Stimulated activated naive CD8-positive, alpha-beta T cell treated with anti-CD3 and anti-CD28 coated beads, Interleukin-15, amount 100 ng/mL, for 72 hours (primary cell): Measurements from ENCODE around the gene LAG3.
A peak's percentile ranks its signal among the peaks of the same experiment; 100 is the strongest.

Experiments used
- ATAC-seq: fragments of 150-1000 bp; cut with Tn5 transposase; 2 replicates; pipeline ENCODE4 v1.10.0; 2021; ENCODE audit warnings: mild to moderate bottlenecking, moderate library complexity
- DNase-seq, 2 donors: peaks; one replicate each; pipeline ENCODE4 v3.0.0; 2021 to 2022
- H3K27ac Mint-ChIP-seq, 2 donors: one replicate each; pipeline ENCODE4 v1.8.0; 2022; ENCODE audit warnings: mild to moderate bottlenecking in 2 of 2, mixed read lengths in 2 of 2, moderate library complexity in 2 of 2
- H3K27me3 Mint-ChIP-seq: one replicate; pipeline ENCODE4 v1.8.0; 2022; ENCODE audit warnings: mixed read lengths
- H3K4me1 Mint-ChIP-seq: one replicate; pipeline ENCODE4 v1.8.0; 2022; ENCODE audit warnings: mild to moderate bottlenecking, mixed read lengths
- H3K4me3 Mint-ChIP-seq, 2 donors: one replicate each; pipeline ENCODE4 v1.8.0; 2022; ENCODE audit warnings: mild to moderate bottlenecking in 2 of 2, mixed read lengths in 2 of 2, moderate library complexity in 1 of 2
- H3K9me3 Mint-ChIP-seq, 2 donors: one replicate each; pipeline ENCODE4 v1.8.0; 2022; ENCODE audit warnings: mixed read lengths in 2 of 2

The LAG3 gene

GRCh38 chr12:6788972-6789924, 16.9 kb downstream of the LAG3 start, which contains the start of gene CD4:
CD4 (plus strand) TSS chr12:6789528; CDS start chr12:6800139, 10,611 bp downstream.
- peak within 1 kb of the TSS; percentile 20 to 47 for H3K4me3 Mint-ChIP-seq
- peaks cover 64% of the 10 kb centered on the region for H3K4me1 Mint-ChIP-seq
- no peak for DNase-seq

DNA sequence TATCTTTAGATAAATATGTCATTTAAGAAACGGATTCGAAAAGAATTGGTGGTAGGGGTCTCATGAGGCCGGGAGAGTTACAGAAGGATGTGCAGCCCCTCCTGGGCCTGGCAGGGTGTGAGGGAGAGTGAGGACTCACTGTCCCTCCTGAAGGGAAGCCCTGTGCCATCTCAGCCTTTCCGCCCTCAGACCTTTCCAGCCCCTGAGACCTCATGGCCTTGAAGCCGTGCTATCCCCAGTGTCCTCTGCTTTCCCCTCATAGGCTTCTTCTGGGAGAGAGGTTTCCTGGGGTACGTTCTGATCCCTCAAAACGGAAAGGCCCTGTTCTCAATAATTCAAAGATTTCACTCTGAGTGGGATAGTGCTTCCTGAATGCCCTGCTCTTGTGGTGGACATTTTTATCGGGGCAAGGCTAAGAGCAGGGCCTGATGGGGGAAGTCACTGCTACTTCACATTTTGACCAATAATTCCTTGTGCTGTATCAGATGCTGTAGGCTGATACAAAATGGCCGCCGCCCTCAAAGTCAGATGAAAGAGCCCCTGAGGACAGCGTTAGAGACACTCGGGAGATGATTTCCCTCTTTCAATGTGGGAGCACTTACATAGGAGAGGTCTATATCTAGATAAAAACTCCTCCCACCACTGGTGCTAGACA, 18.3 kb downstream of the LAG3 start:
- peaks cover 16% of the 10 kb centered on the region for H3K27me3 Mint-ChIP-seq
- DNase-seq (no peak), ATAC-seq (no peak)
- H3K4me3 Mint-ChIP-seq: no peak overlapping the region
- no peaks in the 10 kb centered on the region for H3K9me3 Mint-ChIP-seq
- H3K27ac Mint-ChIP-seq: no peak overlapping the region
- peaks cover 59% of the 10 kb centered on the region for H3K4me1 Mint-ChIP-seq

More at GRCh38 chr12:6788972-6789924, 16.9 kb downstream of the LAG3 start, which contains the start of gene CD4:
- ATAC-seq: peak; percentile 54
- Mint-ChIP-seq H3K27ac (no peak within 1 kb of the TSS), H3K27me3 (peaks cover 16% of the 10 kb centered on the region), H3K9me3 (no peaks in the 10 kb centered on the region)

- Mint-ChIP-seq H3K27me3 (peaks cover 27% of the 10 kb centered on the region), H3K4me1 (peaks cover 49% of the 10 kb centered on the region), H3K9me3 (no peaks in the 10 kb centered on the region), H3K4me3 (peak overlapping the region; percentile 75 to 76), H3K27ac (peak overlapping the region; percentile 60 to 92)
- no peak for DNase-seq
- peak; percentile 54 for ATAC-seq
These were observed 19.7 kb downstream of the LAG3 start for GRCh38 chr12:6791931-6792520.

DNA sequence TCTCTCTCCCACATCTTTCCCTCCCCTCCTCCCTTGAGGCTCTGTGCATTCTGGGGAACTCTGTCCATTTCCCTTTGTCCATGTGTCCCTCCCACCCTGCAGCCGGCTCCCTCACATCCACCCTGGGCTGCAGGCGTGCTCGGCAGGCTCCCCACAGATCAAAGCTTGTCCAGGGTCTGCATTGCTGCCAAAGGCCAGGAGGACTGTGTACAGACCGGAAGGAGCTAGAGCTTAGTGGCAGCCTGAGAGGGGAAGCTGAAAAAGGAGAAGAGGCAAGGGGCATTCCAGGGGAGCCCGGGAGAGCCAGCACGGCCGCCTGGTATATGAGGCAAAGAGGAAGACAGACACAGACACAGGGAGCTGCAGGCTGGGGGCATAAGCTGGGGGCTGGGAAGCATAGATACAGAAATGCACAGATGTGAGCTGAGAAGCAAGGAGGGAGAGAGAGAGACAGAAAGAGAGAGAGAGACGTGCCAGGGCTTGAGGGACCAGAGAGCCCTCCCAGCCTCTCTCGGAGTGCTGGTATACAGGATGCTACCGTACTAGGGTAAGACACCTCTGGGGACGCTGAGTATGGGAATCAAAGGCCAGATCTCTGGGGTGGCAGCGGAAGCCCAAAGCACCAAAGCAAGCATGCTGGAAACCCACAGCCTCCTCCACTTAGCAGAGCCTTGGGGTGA, 20.3 kb downstream of the LAG3 start:
- Mint-ChIP-seq H3K4me3 (peak overlapping the region; percentile 75 to 76), H3K27me3 (peaks cover 29% of the 10 kb centered on the region), H3K4me1 (peaks cover 48% of the 10 kb centered on the region), H3K27ac (peak overlapping the region; percentile 60 to 92), H3K9me3 (no peaks in the 10 kb centered on the region)
- DNase-seq (no peak), ATAC-seq (peak; percentile 82)

GRCh38 chr12:6795088-6795487, 22.8 kb downstream of the LAG3 start:
- ATAC-seq: no peak
- H3K9me3 Mint-ChIP-seq: no peaks in the 10 kb centered on the region
- H3K4me3 Mint-ChIP-seq: no peak overlapping the region
- peaks cover 29% of the 10 kb centered on the region for H3K4me1 Mint-ChIP-seq
- DNase-seq: no peak
- no peak overlapping the region for H3K27ac Mint-ChIP-seq
- H3K27me3 Mint-ChIP-seq: peaks cover 27% of the 10 kb centered on the region

GRCh38 chr12:6796576-6796975, 24.3 kb downstream of the LAG3 start:
- no peak overlapping the region for H3K4me3 Mint-ChIP-seq
- peaks cover 22% of the 10 kb centered on the region for H3K4me1 Mint-ChIP-seq
- no peak for DNase-seq
- no peaks in the 10 kb centered on the region for H3K9me3 Mint-ChIP-seq
- no peak for ATAC-seq
- no peak overlapping the region for H3K27ac Mint-ChIP-seq
- H3K27me3 Mint-ChIP-seq: peaks cover 27% of the 10 kb centered on the region

DNA sequence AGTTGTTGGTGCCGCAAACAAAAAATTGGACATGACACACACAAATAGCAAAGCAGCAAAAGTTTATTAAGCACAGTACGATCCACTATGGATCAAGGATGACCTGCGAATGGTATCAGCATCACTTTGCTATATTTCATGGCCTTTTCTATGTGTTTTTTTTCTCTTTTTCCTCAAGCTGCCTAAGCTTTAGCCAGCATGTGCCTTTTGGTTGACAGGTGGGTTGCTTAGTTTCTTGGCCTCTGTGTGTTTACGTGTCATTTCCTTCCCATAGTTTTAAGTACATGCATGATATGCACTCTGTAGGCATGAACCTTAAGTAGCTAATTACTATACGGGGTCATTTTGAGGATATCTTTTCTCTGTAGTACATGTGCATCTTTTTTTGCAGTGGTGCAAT, 26.8 kb downstream of the LAG3 start:
- ATAC-seq (no peak), DNase-seq (no peak)
- no peaks in the 10 kb centered on the region for H3K4me1 Mint-ChIP-seq
- no peak overlapping the region for H3K4me3 Mint-ChIP-seq
- no peaks in the 10 kb centered on the region for H3K9me3 Mint-ChIP-seq
- H3K27ac Mint-ChIP-seq: no peak overlapping the region
- peaks cover 19% of the 10 kb centered on the region for H3K27me3 Mint-ChIP-seq

DNA sequence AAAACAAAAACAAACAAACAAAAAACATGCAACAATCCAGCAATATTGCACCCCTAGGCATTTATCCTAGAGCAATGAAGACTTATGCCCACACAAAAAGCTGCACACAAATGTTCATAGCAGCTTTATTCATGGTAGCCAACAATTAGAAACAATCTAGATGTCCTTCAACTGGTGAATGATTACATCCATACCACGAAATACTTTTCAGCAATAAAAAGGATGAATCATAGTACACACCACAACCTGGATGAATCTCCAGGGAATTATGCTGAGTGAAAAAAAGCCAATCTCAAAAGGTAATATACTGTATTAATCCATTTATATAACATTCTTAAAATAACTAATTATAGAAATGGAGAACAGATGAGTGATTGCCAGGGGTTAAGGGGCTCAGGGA, 34.9 kb downstream of the LAG3 start:
- H3K27ac Mint-ChIP-seq: no peak overlapping the region
- H3K27me3 Mint-ChIP-seq: no peaks in the 10 kb centered on the region
- peaks cover 9% of the 10 kb centered on the region for H3K4me1 Mint-ChIP-seq
- no peak overlapping the region for H3K4me3 Mint-ChIP-seq
- ATAC-seq (no peak), DNase-seq (no peak)
- no peaks in the 10 kb centered on the region for H3K9me3 Mint-ChIP-seq

- no peaks in the 10 kb centered on the region for H3K9me3 Mint-ChIP-seq
- H3K27me3 Mint-ChIP-seq: peaks cover 4% of the 10 kb centered on the region
- peaks cover 9% of the 10 kb centered on the region for H3K4me1 Mint-ChIP-seq
- ATAC-seq (no peak), DNase-seq (no peak)
- no peak overlapping the region for H3K27ac Mint-ChIP-seq
- H3K4me3 Mint-ChIP-seq: no peak overlapping the region
These were observed 36.7 kb downstream of the LAG3 start for GRCh38 chr12:6809056-6809455.

DNA sequence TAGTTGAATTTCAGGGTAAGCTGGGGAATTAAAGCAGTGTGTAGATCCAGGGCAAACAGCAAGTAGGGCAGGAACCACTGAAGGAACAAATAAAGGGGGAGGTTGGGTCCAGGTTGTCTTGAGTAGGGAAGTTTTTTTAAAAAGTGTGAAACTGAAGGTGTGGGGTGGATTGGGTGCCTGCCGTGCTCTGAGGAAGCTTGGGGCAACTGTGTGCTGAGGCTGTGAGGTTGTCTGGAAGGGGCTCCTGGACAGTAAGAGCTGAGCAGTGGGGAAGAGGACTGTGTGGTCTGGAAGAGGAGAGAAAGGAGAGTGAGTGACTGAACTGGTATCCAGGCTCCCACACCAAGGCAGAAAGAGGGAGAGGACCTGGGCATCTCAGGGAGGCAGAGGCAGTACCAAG, 38.4 kb downstream of the LAG3 start:
- H3K27ac Mint-ChIP-seq: no peak overlapping the region
- peaks cover 13% of the 10 kb centered on the region for H3K27me3 Mint-ChIP-seq
- H3K9me3 Mint-ChIP-seq: no peaks in the 10 kb centered on the region
- H3K4me3 Mint-ChIP-seq: no peak overlapping the region
- peaks cover 9% of the 10 kb centered on the region for H3K4me1 Mint-ChIP-seq
- DNase-seq: no peak
- ATAC-seq: no peak

GRCh38 chr12:6813363-6813762, 41.0 kb downstream of the LAG3 start:
- no peaks in the 10 kb centered on the region for H3K9me3 Mint-ChIP-seq
- DNase-seq (no peak), ATAC-seq (no peak)
- no peak overlapping the region for H3K4me3 Mint-ChIP-seq
- H3K27ac Mint-ChIP-seq: no peak overlapping the region
- H3K27me3 Mint-ChIP-seq: peaks cover 13% of the 10 kb centered on the region
- H3K4me1 Mint-ChIP-seq: peaks cover 9% of the 10 kb centered on the region

DNA sequence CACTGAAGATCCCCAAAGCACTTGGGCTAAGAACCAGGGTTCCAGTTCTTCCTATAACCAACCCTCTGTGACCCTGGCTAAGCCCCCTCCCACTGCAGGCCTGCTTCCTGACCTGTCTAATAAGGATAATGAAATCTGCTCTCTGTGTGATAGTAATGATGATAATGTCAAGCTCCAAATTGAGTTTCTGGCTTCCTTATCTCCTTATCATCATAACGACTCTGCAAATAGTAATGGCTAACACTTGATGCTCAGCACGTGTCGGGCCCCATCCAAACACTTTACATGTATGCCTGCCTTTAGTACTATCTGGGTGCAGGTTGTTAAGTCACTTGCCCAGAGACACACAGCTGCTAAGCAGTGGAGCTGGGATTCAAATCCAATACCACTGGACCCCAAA, 44.3 kb downstream of the LAG3 start:
- Mint-ChIP-seq H3K27me3 (peaks cover 27% of the 10 kb centered on the region), H3K9me3 (no peaks in the 10 kb centered on the region), H3K4me3 (no peak overlapping the region), H3K27ac (peak overlapping the region in 1 of 2 donors; percentile 1), H3K4me1 (peaks cover 9% of the 10 kb centered on the region)
- DNase-seq: no peak
- ATAC-seq: no peak

DNA sequence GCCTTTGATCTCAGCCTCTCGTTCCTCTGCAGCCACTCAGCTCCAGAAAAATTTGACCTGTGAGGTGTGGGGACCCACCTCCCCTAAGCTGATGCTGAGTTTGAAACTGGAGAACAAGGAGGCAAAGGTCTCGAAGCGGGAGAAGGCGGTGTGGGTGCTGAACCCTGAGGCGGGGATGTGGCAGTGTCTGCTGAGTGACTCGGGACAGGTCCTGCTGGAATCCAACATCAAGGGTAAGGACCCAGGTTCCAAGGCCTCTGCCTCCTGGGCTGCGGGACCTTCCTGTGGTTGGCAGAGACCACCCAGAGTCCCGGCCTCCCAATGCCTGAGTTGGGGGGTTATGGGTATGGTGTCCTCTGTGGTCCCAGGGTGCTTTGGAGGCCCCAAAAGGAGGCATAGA, 44.8 kb downstream of the LAG3 start:
- Mint-ChIP-seq H3K4me3 (no peak overlapping the region), H3K9me3 (no peaks in the 10 kb centered on the region), H3K4me1 (peaks cover 14% of the 10 kb centered on the region), H3K27ac (no peak overlapping the region), H3K27me3 (peaks cover 32% of the 10 kb centered on the region)
- ATAC-seq: no peak
- DNase-seq: no peak

- Mint-ChIP-seq H3K4me3 (no peak overlapping the region), H3K27me3 (peaks cover 39% of the 10 kb centered on the region), H3K27ac (no peak overlapping the region), H3K9me3 (no peaks in the 10 kb centered on the region), H3K4me1 (peaks cover 16% of the 10 kb centered on the region)
- no peak for DNase-seq
- no peak for ATAC-seq
These were observed 45.4 kb downstream of the LAG3 start for GRCh38 chr12:6817662-6818157.

- Mint-ChIP-seq H3K27ac (no peak overlapping the region), H3K4me1 (peaks cover 16% of the 10 kb centered on the region), H3K27me3 (peaks cover 44% of the 10 kb centered on the region), H3K4me3 (no peak overlapping the region), H3K9me3 (no peaks in the 10 kb centered on the region)
- DNase-seq (no peak), ATAC-seq (no peak)
These were observed 45.9 kb downstream of the LAG3 start for GRCh38 chr12:6818222-6818621.
